Osteoblast (primary cell): ENCODE measurements around the gene SOAT1. TPM values are rescaled to one million over a fixed set of nuclear protein-coding genes. Genes with fewer than 3 reads are reported as not detected.

Experiments
- DNase-seq: peaks from one replicate; pipeline ENCODE4 v3.0.0; 2011; ENCODE audit warnings: low spot score, mixed read lengths; ENCODE audit not compliant: insufficient read length; ENCODE audit errors: missing footprints
- H2AFZ ChIP-seq: 2 replicates; pipeline ENCODE4 v1.6.0; 2011; ENCODE audit warnings: mild to moderate bottlenecking, low read length
- H3K27ac ChIP-seq: 2 replicates; pipeline ENCODE4 v1.5.1; 2011; ENCODE audit warnings: mild to moderate bottlenecking, low read depth, low read length, moderate library complexity
- H3K27me3 ChIP-seq: 2 replicates; pipeline ENCODE4 v1.6.0; 2012; ENCODE audit warnings: mild to moderate bottlenecking, control low read depth, inconsistent platforms, low read length, moderate library complexity; ENCODE audit not compliant: insufficient read depth
- H3K36me3 ChIP-seq: 2 replicates; pipeline ENCODE4 v1.5.1; 2011; ENCODE audit warnings: mild to moderate bottlenecking, low read length, control low read depth, moderate library complexity; ENCODE audit not compliant: insufficient read depth
- H3K4me1 ChIP-seq: 2 replicates; pipeline ENCODE4 v1.5.1; 2011; ENCODE audit warnings: mild to moderate bottlenecking, low read length, control low read depth, moderate library complexity; ENCODE audit not compliant: insufficient read depth
- H3K4me2 ChIP-seq: 2 replicates; pipeline ENCODE4 v1.6.0; 2011; ENCODE audit warnings: mild to moderate bottlenecking, low read length; ENCODE audit not compliant: insufficient read depth
- H3K4me3 ChIP-seq: fragments of 200-600 bp; sonication (generic); 3 replicates; pipeline ENCODE4 v1.5.1; 2012; ENCODE audit warnings: mild to moderate bottlenecking, low read length, inconsistent platforms; ENCODE audit not compliant: insufficient read depth
- H3K79me2 ChIP-seq: 2 replicates; pipeline ENCODE4 v1.6.0; 2012; ENCODE audit warnings: mild to moderate bottlenecking, low read length, control low read depth, inconsistent platforms; ENCODE audit not compliant: insufficient read depth
- H3K9me3 ChIP-seq: 2 replicates; pipeline ENCODE4 v1.5.1; 2011; ENCODE audit warnings: low read depth, low read length, control low read depth
- H4K20me1 ChIP-seq: 2 replicates; pipeline ENCODE4 v1.6.0; 2012; ENCODE audit warnings: mild to moderate bottlenecking, low read length, control low read depth; ENCODE audit not compliant: insufficient read depth
- CTCF ChIP-seq: IDR thresholded peaks from 2 replicates; pipeline ENCODE4 v1.5.1; 2011; ENCODE audit warnings: mild to moderate bottlenecking, low read depth, low read length, moderate library complexity; ENCODE audit errors: extremely low read depth
- total RNA-seq: library from RNA; depleted of rRNA; stranded (reverse); fragments of >200 nt; gene quantifications from 2 replicates; pipeline ENCODE4 v1.2.3, GENCODE V29; 2012

Gene SOAT1
- total RNA-seq, 1 donor = 40.2 TPM

DNA sequence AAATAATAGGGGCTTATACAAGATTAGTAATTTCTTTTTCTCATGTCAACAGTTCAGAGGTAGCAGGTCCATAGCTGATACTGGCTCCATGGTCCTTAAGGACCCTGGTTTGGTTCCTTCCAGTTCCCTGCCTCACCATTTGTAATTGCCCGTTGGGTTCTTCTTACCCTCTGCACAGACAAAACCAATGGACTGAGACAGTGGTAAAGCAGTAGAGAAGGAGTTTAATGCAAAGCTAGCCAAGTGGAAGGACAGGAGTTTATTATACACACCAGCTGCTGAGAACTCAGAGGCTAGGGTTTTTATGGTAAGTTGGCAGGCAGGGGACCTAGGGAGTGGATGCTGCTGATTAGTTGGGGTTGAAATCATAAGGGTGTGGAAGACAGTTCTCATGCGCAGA, 36.3 kb downstream of the SOAT1 start:
- no peaks in the 10 kb centered on the region for H3K9me3 ChIP-seq
- no peaks in the 10 kb centered on the region for H4K20me1 ChIP-seq
- TF ChIP-seq CTCF = no peak
- H3K4me1 ChIP-seq = no peaks in the 10 kb centered on the region
- no peak overlapping the region for H2AFZ ChIP-seq
- no peaks in the 10 kb centered on the region for H3K27me3 ChIP-seq
- H3K79me2 ChIP-seq = peaks cover 47% of the 10 kb centered on the region
- H3K4me3 ChIP-seq = no peak overlapping the region
- H3K36me3 ChIP-seq = no peaks in the 10 kb centered on the region
- no peak for DNase-seq
- no peak overlapping the region for H3K27ac ChIP-seq
- no peak overlapping the region for H3K4me2 ChIP-seq

GRCh38 chr1:179334440-179334839, 40.8 kb downstream of the SOAT1 start:
- Histone ChIP-seq H3K27me3 (no peaks in the 10 kb centered on the region), H3K4me1 (no peaks in the 10 kb centered on the region), H3K4me3 (no peak overlapping the region), H3K4me2 (no peak overlapping the region), H2AFZ (no peak overlapping the region), H3K9me3 (no peaks in the 10 kb centered on the region), H3K79me2 (peaks cover 49% of the 10 kb centered on the region), H4K20me1 (no peaks in the 10 kb centered on the region), H3K36me3 (peaks cover 18% of the 10 kb centered on the region), H3K27ac (no peak overlapping the region)
- no peak for TF ChIP-seq CTCF
- no peak for DNase-seq

- Histone ChIP-seq H2AFZ (no peak overlapping the region), H3K4me1 (no peaks in the 10 kb centered on the region), H3K4me3 (no peak overlapping the region), H3K79me2 (peaks cover 23% of the 10 kb centered on the region), H3K9me3 (no peaks in the 10 kb centered on the region), H3K27me3 (no peaks in the 10 kb centered on the region), H3K27ac (no peak overlapping the region), H3K4me2 (no peak overlapping the region), H3K36me3 (peaks cover 24% of the 10 kb centered on the region), H4K20me1 (no peaks in the 10 kb centered on the region)
- DNase-seq = no peak
- TF ChIP-seq CTCF = no peak
These were observed 43.7 kb downstream of the SOAT1 start for GRCh38 chr1:179337288-179337687.

GRCh38 chr1:179337942-179338560, 44.5 kb downstream of the SOAT1 start:
- H3K79me2 ChIP-seq = peaks cover 15% of the 10 kb centered on the region
- H3K4me2 ChIP-seq = no peak overlapping the region
- no peak overlapping the region for H3K27ac ChIP-seq
- no peak overlapping the region for H2AFZ ChIP-seq
- no peaks in the 10 kb centered on the region for H3K27me3 ChIP-seq
- no peak for TF ChIP-seq CTCF
- no peaks in the 10 kb centered on the region for H4K20me1 ChIP-seq
- no peaks in the 10 kb centered on the region for H3K9me3 ChIP-seq
- no peaks in the 10 kb centered on the region for H3K4me1 ChIP-seq
- H3K4me3 ChIP-seq = no peak overlapping the region
- peaks cover 30% of the 10 kb centered on the region for H3K36me3 ChIP-seq
- DNase-seq = no peak
